SK-N-SH (cell line): ENCODE results near the gene TAC3. TPM values are rescaled to one million over a fixed set of nuclear protein-coding genes. Genes with fewer than 3 reads are reported as not detected.

Source experiments
- CTCF ChIA-PET: fragments of 300-600, 350-600 bp; formaldehyde crosslinking; extraction: SDS; loops from one replicate; lab custom pipeline; 2021; lab: Yijun Ruan, JAX
- POLR2A ChIA-PET: fragments of 350-600 bp; sonication (Branson Sonifier 250); formaldehyde crosslinking; extraction: SDS; loops from one replicate; lab custom pipeline; 2020; ENCODE audit warnings: antibody characterized with exemption, inconsistent platforms; lab: Yijun Ruan, JAX
- DNase-seq: peaks from one replicate; pipeline ENCODE4 v3.0.0; 2012
- H2AFZ ChIP-seq: fragments of 200-600 bp; sonication (generic); 2 replicates; pipeline ENCODE4 v1.8.1; 2016; ENCODE audit warnings: antibody characterized with exemption, mild to moderate bottlenecking, low read depth
- H3F3A ChIP-seq: fragments of 200-600 bp; sonication (generic); replicated peaks from 2 replicates; pipeline ENCODE3; 2016; ENCODE audit warnings: antibody characterized with exemption, mild to moderate bottlenecking; ENCODE audit not compliant: insufficient read depth
- H3K27ac ChIP-seq, 2 experiments: fragments of 200-500 bp in 1 of 2; fragments of 200-600 bp in 1 of 2; sonication (Bioruptor generic) in 1 of 2; sonication (generic), shearing (Covaris generic) in 1 of 2; 2 replicates each; pipeline versions ENCODE4 v1.5.1 to v1.6.1; 2014 to 2016; ENCODE audit warnings: low read depth in 2 of 2, inconsistent platforms in 1 of 2, low read length in 1 of 2, mild to moderate bottlenecking in 1 of 2, mixed read lengths in 1 of 2
- H3K27me3 ChIP-seq: fragments of 200-600 bp; sonication (generic), shearing (Covaris generic); 2 replicates; pipeline ENCODE4 v1.6.1; 2016; ENCODE audit warnings: mixed run types; ENCODE audit not compliant: insufficient read depth
- H3K36me3 ChIP-seq, 2 experiments: fragments of 200-500 bp in 1 of 2; fragments of 200-600 bp in 1 of 2; sonication (Bioruptor generic) in 1 of 2; sonication (generic) in 1 of 2; replicated peaks in 1 of 2; 2 replicates each; pipeline versions ENCODE3 to v1.5.1; 2014 to 2016; ENCODE audit warnings: low read length in 1 of 2, mild to moderate bottlenecking in 1 of 2; ENCODE audit not compliant: insufficient read depth in 2 of 2, control insufficient read depth in 1 of 2
- H3K4me1 ChIP-seq, 2 experiments: fragments of 200-500 bp in 1 of 2; fragments of 200-600 bp in 1 of 2; sonication (Bioruptor generic) in 1 of 2; sonication (generic), shearing (Covaris generic) in 1 of 2; 2 replicates each; pipeline versions ENCODE4 v1.5.1 to v1.6.1; 2014 to 2016; ENCODE audit warnings: low read depth in 1 of 2, low read length in 1 of 2, mixed run types in 1 of 2; ENCODE audit not compliant: insufficient read depth in 2 of 2, control insufficient read depth in 1 of 2
- H3K4me2 ChIP-seq: fragments of 200-600 bp; sonication (generic), shearing (Covaris generic); 2 replicates; pipeline ENCODE4 v1.6.1; 2017; ENCODE audit warnings: mixed run types
- H3K4me3 ChIP-seq, 2 experiments: fragments of 200-500 bp in 1 of 2; fragments of 200-600 bp in 1 of 2; sonication (Bioruptor generic) in 1 of 2; sonication (generic), shearing (Covaris generic) in 1 of 2; 2 replicates each; pipeline versions ENCODE4 v1.5.1 to v1.8.1; 2014 to 2016; ENCODE audit warnings: low read depth in 2 of 2, inconsistent platforms in 1 of 2, low read length in 1 of 2, mild to moderate bottlenecking in 1 of 2, mixed read lengths in 1 of 2, moderate library complexity in 1 of 2
- H3K79me2 ChIP-seq: fragments of 200-600 bp; sonication (generic); 2 replicates; pipeline ENCODE4 v1.8.1; 2017; ENCODE audit warnings: mild to moderate bottlenecking; ENCODE audit not compliant: insufficient read depth
- H3K9ac ChIP-seq: fragments of 200-600 bp; sonication (generic); 2 replicates; pipeline ENCODE4 v1.6.1; 2017; ENCODE audit warnings: mixed run types
- H3K9me2 ChIP-seq: fragments of 200-600 bp; sonication (generic); 2 replicates; pipeline ENCODE4 v1.6.1; 2017; ENCODE audit warnings: mixed run types
- H3K9me3 ChIP-seq: fragments of 200-600 bp; sonication (generic); 2 replicates; pipeline ENCODE4 v1.6.1; 2017; ENCODE audit warnings: mixed run types, mild to moderate bottlenecking, moderate library complexity
- H4K20me1 ChIP-seq: fragments of 200-600 bp; sonication (generic); 2 replicates; pipeline ENCODE4 v1.6.1; 2017; ENCODE audit warnings: mild to moderate bottlenecking, mixed run types; ENCODE audit not compliant: insufficient read depth
- EP300 ChIP-seq, 2 experiments: IDR thresholded peaks; 2 replicates each; pipeline versions ENCODE4 v1.4.0 to v1.6.1; 2012; ENCODE audit warnings: borderline replicate concordance in 1 of 2, low read depth in 1 of 2, low read length in 1 of 2
- EZH2phosphoT487 ChIP-seq: fragments of 200-600 bp; sonication (generic); IDR thresholded peaks from 2 replicates; pipeline ENCODE4 v1.6.1; 2017; ENCODE audit warnings: low read depth, mixed run types, mild to moderate bottlenecking, antibody characterized with exemption, moderate library complexity, borderline replicate concordance
- FOXJ3 ChIP-seq: sonication (generic); formaldehyde crosslinking; IDR thresholded peaks from 2 replicates; pipeline ENCODE4 v1.5.1; 2020; ENCODE audit warnings: mild to moderate bottlenecking, missing genetic modification reagents
- FOXM1 ChIP-seq: IDR thresholded peaks from 2 replicates; pipeline ENCODE4 v1.4.0; 2012; ENCODE audit warnings: low read depth, mild to moderate bottlenecking
- MEF2A ChIP-seq: IDR thresholded peaks from 2 replicates; pipeline ENCODE4 v1.4.0; 2012; ENCODE audit warnings: low read depth, borderline replicate concordance
- MXI1 ChIP-seq: IDR thresholded peaks from 2 replicates; pipeline ENCODE4 v1.6.1; 2012; ENCODE audit warnings: mild to moderate bottlenecking, low read depth, low read length, improper control_type of control experiment
- POLR2AphosphoS5 ChIP-seq: IDR thresholded peaks from 2 replicates; pipeline ENCODE4 v1.6.1; 2012; ENCODE audit warnings: low read depth, low read length
- SMC3 ChIP-seq: IDR thresholded peaks from 2 replicates; pipeline ENCODE4 v1.6.1; 2012; ENCODE audit warnings: low read depth, low read length, improper control_type of control experiment
- TAF1 ChIP-seq: IDR thresholded peaks from 2 replicates; pipeline ENCODE4 v1.6.1; 2012; ENCODE audit warnings: low read depth, mild to moderate bottlenecking, low read length, moderate library complexity, borderline replicate concordance
- YY1 ChIP-seq: IDR thresholded peaks from 2 replicates; pipeline ENCODE4 v1.4.0; 2012; ENCODE audit warnings: low read depth, mild to moderate bottlenecking
- WGBS: methylation state at CpG from one replicate; pipeline ENCODE4 v1.1.6; 2017; ENCODE audit warnings: low lambda C conversion rate; 5-methylcytosine and 5-hydroxymethylcytosine counted together
- polyA plus RNA-seq, 3 experiments: library from polyadenylated mRNA; depleted of rRNA; stranded (reverse); fragments of >200 nt; gene quantifications; 2 replicates each; pipeline ENCODE4 v1.2.3, GENCODE V29; 2012
- TF ChIP-seq, protein P1 (sequence below): fragments of 200-600 bp; sonication (generic); IDR thresholded peaks from 2 replicates; pipeline ENCODE4 v1.6.1; 2017; ENCODE audit warnings: antibody characterized with exemption, mild to moderate bottlenecking, moderate library complexity
- TF ChIP-seq, protein P2 (sequence below): fragments of 150-350 bp; IDR thresholded peaks from 2 replicates; pipeline ENCODE4 v1.6.1; 2016; ENCODE audit warnings: mild to moderate bottlenecking, low read depth, low read length
- TF ChIP-seq, protein P3 (sequence below): IDR thresholded peaks from 2 replicates; pipeline ENCODE4 v1.4.0; 2012; ENCODE audit warnings: low read depth, borderline replicate concordance
- TF ChIP-seq, protein P4 (sequence below): IDR thresholded peaks from 2 replicates; pipeline ENCODE4 v1.4.0; 2012; ENCODE audit warnings: low read depth, borderline replicate concordance
- TF ChIP-seq, protein P5 (sequence below): fragments of 150-350 bp; IDR thresholded peaks from 2 replicates; pipeline ENCODE4 v1.6.1; 2017; ENCODE audit warnings: antibody characterized with exemption, low read length, low read depth, borderline replicate concordance

Gene TAC3
- polyA plus RNA-seq, 1 of the 3 experiments (the other 2 are of a cell fraction): not detected

DNA sequence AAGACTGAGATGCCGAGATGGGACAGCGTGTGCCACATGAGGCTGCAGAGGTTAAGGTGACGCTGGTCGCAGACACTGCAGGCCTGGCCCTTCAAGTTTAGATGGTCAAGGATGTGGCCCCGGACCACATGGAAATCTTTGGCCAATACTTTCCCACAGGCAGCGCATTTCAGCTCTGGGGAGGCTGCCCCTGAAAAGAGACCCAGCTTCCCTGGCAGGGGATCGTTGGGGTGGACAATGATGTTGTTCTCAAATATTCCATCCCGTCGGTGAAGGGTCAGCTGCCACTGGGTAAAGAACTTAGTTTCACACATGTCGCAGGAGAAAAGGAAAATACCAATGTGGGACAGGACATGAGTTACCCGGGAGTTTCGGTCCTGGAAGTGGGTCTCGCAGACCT, 12.9 kb downstream of the TAC3 start:
- peaks cover 32% of the 10 kb centered on the region for H3K79me2 ChIP-seq
- ChIA-PET POLR2A (no interaction called here), CTCF (interaction anchor here (1.0 to 15.0 kb wide), 11 partner anchors 9 to 210 kb away, joined by 3 to 257 read pairs (median 53); partner anchors contain the start of genes MYO1A, STAT6 and TAC3)
- TF ChIP-seq MEF2A (no peak), SMC3 (no peak), FOXJ3 (CRISPR knock-in tag) (no peak), TAF1 (no peak), EZH2phosphoT487 (no peak), YY1 (no peak), EP300 (IDR thresholded peaks at IDR 0.05; ENCODE audit: borderline replicate concordance in 1 of 2, low read depth in 1 of 2, low read length in 1 of 2) (no peak), FOXM1 (no peak), POLR2AphosphoS5 (no peak), MXI1 (no peak)
- TF ChIP-seq, protein P1, sequence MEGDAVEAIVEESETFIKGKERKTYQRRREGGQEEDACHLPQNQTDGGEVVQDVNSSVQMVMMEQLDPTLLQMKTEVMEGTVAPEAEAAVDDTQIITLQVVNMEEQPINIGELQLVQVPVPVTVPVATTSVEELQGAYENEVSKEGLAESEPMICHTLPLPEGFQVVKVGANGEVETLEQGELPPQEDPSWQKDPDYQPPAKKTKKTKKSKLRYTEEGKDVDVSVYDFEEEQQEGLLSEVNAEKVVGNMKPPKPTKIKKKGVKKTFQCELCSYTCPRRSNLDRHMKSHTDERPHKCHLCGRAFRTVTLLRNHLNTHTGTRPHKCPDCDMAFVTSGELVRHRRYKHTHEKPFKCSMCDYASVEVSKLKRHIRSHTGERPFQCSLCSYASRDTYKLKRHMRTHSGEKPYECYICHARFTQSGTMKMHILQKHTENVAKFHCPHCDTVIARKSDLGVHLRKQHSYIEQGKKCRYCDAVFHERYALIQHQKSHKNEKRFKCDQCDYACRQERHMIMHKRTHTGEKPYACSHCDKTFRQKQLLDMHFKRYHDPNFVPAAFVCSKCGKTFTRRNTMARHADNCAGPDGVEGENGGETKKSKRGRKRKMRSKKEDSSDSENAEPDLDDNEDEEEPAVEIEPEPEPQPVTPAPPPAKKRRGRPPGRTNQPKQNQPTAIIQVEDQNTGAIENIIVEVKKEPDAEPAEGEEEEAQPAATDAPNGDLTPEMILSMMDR: no peak
- TF ChIP-seq, protein P2, sequence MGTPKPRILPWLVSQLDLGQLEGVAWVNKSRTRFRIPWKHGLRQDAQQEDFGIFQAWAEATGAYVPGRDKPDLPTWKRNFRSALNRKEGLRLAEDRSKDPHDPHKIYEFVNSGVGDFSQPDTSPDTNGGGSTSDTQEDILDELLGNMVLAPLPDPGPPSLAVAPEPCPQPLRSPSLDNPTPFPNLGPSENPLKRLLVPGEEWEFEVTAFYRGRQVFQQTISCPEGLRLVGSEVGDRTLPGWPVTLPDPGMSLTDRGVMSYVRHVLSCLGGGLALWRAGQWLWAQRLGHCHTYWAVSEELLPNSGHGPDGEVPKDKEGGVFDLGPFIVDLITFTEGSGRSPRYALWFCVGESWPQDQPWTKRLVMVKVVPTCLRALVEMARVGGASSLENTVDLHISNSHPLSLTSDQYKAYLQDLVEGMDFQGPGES: no peak
- TF ChIP-seq, protein P3, sequence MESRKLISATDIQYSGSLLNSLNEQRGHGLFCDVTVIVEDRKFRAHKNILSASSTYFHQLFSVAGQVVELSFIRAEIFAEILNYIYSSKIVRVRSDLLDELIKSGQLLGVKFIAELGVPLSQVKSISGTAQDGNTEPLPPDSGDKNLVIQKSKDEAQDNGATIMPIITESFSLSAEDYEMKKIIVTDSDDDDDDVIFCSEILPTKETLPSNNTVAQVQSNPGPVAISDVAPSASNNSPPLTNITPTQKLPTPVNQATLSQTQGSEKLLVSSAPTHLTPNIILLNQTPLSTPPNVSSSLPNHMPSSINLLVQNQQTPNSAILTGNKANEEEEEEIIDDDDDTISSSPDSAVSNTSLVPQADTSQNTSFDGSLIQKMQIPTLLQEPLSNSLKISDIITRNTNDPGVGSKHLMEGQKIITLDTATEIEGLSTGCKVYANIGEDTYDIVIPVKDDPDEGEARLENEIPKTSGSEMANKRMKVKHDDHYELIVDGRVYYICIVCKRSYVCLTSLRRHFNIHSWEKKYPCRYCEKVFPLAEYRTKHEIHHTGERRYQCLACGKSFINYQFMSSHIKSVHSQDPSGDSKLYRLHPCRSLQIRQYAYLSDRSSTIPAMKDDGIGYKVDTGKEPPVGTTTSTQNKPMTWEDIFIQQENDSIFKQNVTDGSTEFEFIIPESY: no peak
- TF ChIP-seq, protein P4, sequence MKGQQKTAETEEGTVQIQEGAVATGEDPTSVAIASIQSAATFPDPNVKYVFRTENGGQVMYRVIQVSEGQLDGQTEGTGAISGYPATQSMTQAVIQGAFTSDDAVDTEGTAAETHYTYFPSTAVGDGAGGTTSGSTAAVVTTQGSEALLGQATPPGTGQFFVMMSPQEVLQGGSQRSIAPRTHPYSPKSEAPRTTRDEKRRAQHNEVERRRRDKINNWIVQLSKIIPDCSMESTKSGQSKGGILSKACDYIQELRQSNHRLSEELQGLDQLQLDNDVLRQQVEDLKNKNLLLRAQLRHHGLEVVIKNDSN: no peak
- TF ChIP-seq, protein P5, sequence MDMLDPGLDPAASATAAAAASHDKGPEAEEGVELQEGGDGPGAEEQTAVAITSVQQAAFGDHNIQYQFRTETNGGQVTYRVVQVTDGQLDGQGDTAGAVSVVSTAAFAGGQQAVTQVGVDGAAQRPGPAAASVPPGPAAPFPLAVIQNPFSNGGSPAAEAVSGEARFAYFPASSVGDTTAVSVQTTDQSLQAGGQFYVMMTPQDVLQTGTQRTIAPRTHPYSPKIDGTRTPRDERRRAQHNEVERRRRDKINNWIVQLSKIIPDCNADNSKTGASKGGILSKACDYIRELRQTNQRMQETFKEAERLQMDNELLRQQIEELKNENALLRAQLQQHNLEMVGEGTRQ: no peak
- H3K9me2 ChIP-seq: no peaks in the 10 kb centered on the region
- H3K4me3 ChIP-seq: no peak overlapping the region
- no peaks in the 10 kb centered on the region for H3F3A ChIP-seq
- no peaks in the 10 kb centered on the region for H3K9me3 ChIP-seq
- peaks cover 27% of the 10 kb centered on the region for H4K20me1 ChIP-seq
- WGBS: 94% methylated on average over 12 of the region's 13 CpGs
- no peak for DNase-seq
- H2AFZ ChIP-seq: no peak overlapping the region
- H3K4me2 ChIP-seq: no peak overlapping the region
- H3K36me3 ChIP-seq: peaks cover 25 to 64% of the 10 kb centered on the region in 2 experiments
- H3K9ac ChIP-seq: no peak overlapping the region
- no peaks in the 10 kb centered on the region for H3K27me3 ChIP-seq
- H3K27ac ChIP-seq: no peak overlapping the region
- H3K4me1 ChIP-seq: peaks cover 6 to 11% of the 10 kb centered on the region in 2 experiments; a peak in 3 of 4 replicates
